Heart right ventricle (tissue), 16 donors: Measurements from ENCODE around the gene VWA5B2. TPM values are rescaled to one million over a fixed set of nuclear protein-coding genes. Genes with fewer than 3 reads are reported as not detected.
A peak's percentile ranks its signal among the peaks of the same experiment; 100 is the strongest.

Experiments used
- ATAC-seq, 8 donors: fragments of 200-7000 bp; cut with Tn5 transposase; one replicate each; pipeline ENCODE4 v1.9.1; 2020; ENCODE audit warnings: mild to moderate bottlenecking in 8 of 8, moderate library complexity in 8 of 8, moderate number of reproducible peaks in 1 of 8
- DNase-seq, 2 donors: peaks; one replicate each; pipeline ENCODE4 v3.0.0-alpha.2; 2020
- H3K27ac ChIP-seq, 10 donors: fragments of 200-600 bp; sonication (generic) in 2 of 10; one replicate each; pipeline versions ENCODE4 v1.5.0 to v1.8.0; 2020 to 2022; ENCODE audit warnings: mild to moderate bottlenecking in 3 of 10
- H3K27me3 ChIP-seq, 7 donors: fragments of 200-600 bp; one replicate each; pipeline ENCODE4 v1.8.0; 2021 to 2022; ENCODE audit warnings: mild to moderate bottlenecking in 2 of 7
- H3K36me3 ChIP-seq, 9 donors: fragments of 200-600 bp; sonication (generic) in 1 of 9; one replicate each; pipeline versions ENCODE4 v1.5.0 to v1.8.0; 2020 to 2022; ENCODE audit warnings: mild to moderate bottlenecking in 2 of 9
- H3K4me1 ChIP-seq, 9 donors: fragments of 200-600 bp; sonication (generic) in 1 of 9; one replicate each; pipeline versions ENCODE4 v1.5.0 to v1.8.0; 2020 to 2022; ENCODE audit warnings: mild to moderate bottlenecking in 4 of 9
- H3K4me3 ChIP-seq, 10 donors: fragments of 200-600 bp; sonication (generic) in 2 of 10; one replicate each; pipeline versions ENCODE4 v1.5.0 to v1.8.0; 2020 to 2022; ENCODE audit warnings: mild to moderate bottlenecking in 7 of 10, moderate library complexity in 2 of 10
- H3K9me3 ChIP-seq, 11 donors: fragments of 200-600 bp in 10 of 11; sonication (generic) in 2 of 11; one replicate each; pipeline versions ENCODE4 v1.5.0 to v1.8.0; 2013 to 2022; ENCODE audit warnings: mild to moderate bottlenecking in 2 of 11, control low read depth in 1 of 11, moderate library complexity in 1 of 11
- WGBS, 2 donors: extraction: QIAGEN DNeasy Blood & Tissue Kit; methylation state at CpG; one replicate each; pipeline ENCODE4 v1.1.7; 2013; ENCODE audit warnings: inconsistent platforms in 1 of 2; 5-methylcytosine and 5-hydroxymethylcytosine counted together
- intact Hi-C, 10 donors: fragments of 100-400 bp; cut with DNase I; formaldehyde crosslinking; loops; one replicate each; pipeline versions ENCODE4 v1.11.1 to v1.14.2; 2022
- polyA plus RNA-seq, 2 donors: library from polyadenylated mRNA; stranded (reverse); fragments of 200-250 nt; gene quantifications; one replicate each; pipeline ENCODE4 v1.2.3, GENCODE V29; 2013
- total RNA-seq, 10 donors: library from RNA; stranded (reverse); fragmentation: NEBNext Ultra II Directional in 3 of 10; extraction: Animal tissue kit (Norgen Biotek cat#: 25700) in 3 of 10; gene quantifications; one replicate each; pipeline versions ENCODE4 v1.2.1 to v1.2.4, GENCODE V29; 2021 to 2023
- TF ChIP-seq, protein P1 (sequence below), 9 donors: fragments of 200-600 bp; sonication (generic) in 2 of 9; IDR thresholded peaks; one replicate each; pipeline versions ENCODE4 v1.5.0 to v1.8.0; 2021 to 2022; ENCODE audit warnings: antibody characterized with exemption in 9 of 9, mild to moderate bottlenecking in 5 of 9, moderate library complexity in 1 of 9
- donor health status: Arrhythmogenic right ventricular cardiomyopathy.
- donor health status: ischemic (EF 13 %, LVEDD 7.1; RV severe dilation, severe dysfunction).
- donor health status: healthy with polysubstance abuse.
- donor health status: DM: no; HTN: yes; CAD: no.
- donor health status: DM: no; HTN: no; CAD: no.
- donor health status: ischemic (EF 25% LVEDD 6.9; RV normal size, moderate dysfunction).
- donor health status: ischemic (EF 25% LVEDD 5.7; RV mildly dilated, moderate dysfunction).
- donor health status: healthy.
- donor health status: DM: yes; HTN: yes; CAD: no.
- donor health status: Ischemic cardiomyopathy.
- donor health status: ischemic (EF 35%, LVEDD 5.7; RV mildly dilated, moderate dysfunction).
- donor health status: nonischemic (EF 11% LVEDD 7.7; RV severe dilation, severe dysfunction).
- donor health status: DM: yes; HTN: yes; CAD: no.
- donor health status: PGD.
- donor health status: ischemic (EF 29% LVEDD 5.4; RV normal size, mild dysfunction).
- donor health status: nonischemic (EF 23%, LVEDD 6.1; RV moderate dilation, normal function).

The VWA5B2 gene
- total and polyA plus RNA-seq, 12 donors = 0.03 to 0.09 TPM; not detected in 10

DNA sequence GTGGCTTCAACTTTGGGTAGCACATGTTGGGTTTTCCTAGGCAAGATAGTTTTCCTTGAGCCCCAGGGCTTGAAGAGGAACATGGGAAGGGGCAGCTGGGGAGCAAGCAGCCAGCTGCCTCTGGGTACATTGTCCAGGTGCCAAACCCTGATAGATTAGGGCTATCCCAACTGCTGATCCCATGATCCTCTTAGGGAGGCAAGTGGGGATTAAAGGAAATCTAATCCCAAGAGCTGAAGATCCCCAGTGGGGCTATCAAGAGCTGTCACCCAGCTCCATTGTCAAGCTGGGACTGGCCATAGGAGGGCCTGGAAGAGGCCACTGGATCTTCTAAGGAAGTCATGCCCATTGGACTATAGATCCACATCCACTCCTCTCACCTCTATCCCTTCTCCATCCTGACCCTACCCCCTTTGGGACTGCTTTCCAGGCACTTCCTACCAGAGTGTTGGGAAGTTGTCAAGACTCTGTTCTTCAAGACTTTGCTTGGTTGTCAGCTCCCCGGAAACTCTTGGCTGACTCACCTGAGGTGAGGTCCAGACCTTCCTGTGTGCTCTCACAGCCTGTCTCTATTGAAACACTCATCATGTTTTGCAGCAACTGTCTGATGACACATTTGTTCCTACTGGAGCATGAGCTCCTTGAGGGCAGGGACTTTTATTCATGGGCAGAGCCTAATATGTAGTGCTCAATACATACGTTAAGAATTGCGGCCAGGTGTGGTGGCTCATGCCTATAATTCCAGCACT lies 26.1 kb downstream of the VWA5B2 start:
- WGBS, 2 donors = 91 to 93% methylated on average over 3 of the region's 3 CpGs
- no peaks in the 10 kb centered on the region for H3K36me3 ChIP-seq
- no peak overlapping the region for H3K4me3 ChIP-seq
- intact Hi-C loops = no loop called here
- DNase-seq (no peak), ATAC-seq (no peak)
- peaks cover 0 to 11% (median 7%) of the 10 kb centered on the region in 9 donors for H3K4me1 ChIP-seq
- no peaks in the 10 kb centered on the region for H3K9me3 ChIP-seq
- no peak overlapping the region for H3K27ac ChIP-seq
- TF ChIP-seq, protein P1, sequence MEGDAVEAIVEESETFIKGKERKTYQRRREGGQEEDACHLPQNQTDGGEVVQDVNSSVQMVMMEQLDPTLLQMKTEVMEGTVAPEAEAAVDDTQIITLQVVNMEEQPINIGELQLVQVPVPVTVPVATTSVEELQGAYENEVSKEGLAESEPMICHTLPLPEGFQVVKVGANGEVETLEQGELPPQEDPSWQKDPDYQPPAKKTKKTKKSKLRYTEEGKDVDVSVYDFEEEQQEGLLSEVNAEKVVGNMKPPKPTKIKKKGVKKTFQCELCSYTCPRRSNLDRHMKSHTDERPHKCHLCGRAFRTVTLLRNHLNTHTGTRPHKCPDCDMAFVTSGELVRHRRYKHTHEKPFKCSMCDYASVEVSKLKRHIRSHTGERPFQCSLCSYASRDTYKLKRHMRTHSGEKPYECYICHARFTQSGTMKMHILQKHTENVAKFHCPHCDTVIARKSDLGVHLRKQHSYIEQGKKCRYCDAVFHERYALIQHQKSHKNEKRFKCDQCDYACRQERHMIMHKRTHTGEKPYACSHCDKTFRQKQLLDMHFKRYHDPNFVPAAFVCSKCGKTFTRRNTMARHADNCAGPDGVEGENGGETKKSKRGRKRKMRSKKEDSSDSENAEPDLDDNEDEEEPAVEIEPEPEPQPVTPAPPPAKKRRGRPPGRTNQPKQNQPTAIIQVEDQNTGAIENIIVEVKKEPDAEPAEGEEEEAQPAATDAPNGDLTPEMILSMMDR (IDR thresholded peaks at IDR 0.05) = no peak
- H3K27me3 ChIP-seq = peaks cover 0 to 21% (median 18%) of the 10 kb centered on the region in 7 donors

DNA sequence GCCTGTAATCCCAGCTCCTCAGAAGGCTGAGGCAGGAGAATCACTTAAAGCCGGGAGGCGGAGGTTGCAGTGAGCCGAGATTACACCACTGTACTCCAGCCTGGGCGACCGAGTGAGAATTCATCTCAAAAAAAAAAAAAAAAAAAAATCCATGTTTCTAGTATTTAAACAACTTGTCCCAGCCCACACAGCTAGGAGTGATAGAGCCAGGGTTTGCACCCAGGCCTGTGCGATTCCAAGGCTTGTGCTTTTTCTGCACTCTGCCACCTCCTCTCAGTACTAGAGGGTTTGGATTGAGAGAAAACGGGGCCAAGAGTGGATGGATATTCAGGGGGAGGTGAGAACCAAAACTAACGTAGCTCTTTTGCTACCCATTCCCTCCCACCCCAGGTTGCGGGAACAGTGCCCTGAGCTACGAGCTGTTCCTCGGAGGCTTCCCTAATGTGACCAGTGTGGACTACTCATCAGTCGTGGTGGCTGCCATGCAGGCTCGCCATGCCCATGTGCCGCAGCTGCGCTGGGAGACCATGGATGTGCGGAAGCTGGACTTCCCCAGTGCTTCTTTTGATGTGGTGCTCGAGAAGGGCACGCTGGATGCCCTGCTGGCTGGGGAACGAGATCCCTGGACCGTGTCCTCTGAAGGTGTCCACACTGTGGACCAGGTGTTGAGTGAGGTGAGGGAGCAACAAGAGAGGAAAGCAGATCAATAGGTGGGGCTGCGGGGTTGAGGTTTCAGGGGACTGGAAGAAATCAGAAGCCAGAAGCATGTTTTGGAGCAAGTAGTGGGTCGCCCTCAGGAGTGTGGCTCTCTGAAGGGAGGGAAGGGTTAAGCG lies 27.9 kb downstream of the VWA5B2 start:
- H3K9me3 ChIP-seq = no peaks in the 10 kb centered on the region
- no peaks in the 10 kb centered on the region for H3K36me3 ChIP-seq
- intact Hi-C loops = no loop called here
- DNase-seq = no peak
- no peak overlapping the region for H3K4me3 ChIP-seq
- no peak for ATAC-seq
- TF ChIP-seq, protein P1 (IDR thresholded peaks at IDR 0.05) = no peak
- peaks cover 6 to 38% (median 33%) of the 10 kb centered on the region in 7 donors for H3K27me3 ChIP-seq
- no peak overlapping the region for H3K27ac ChIP-seq
- peaks cover 7 to 25% (median 20%) of the 10 kb centered on the region in 9 donors for H3K4me1 ChIP-seq
- 87 to 93% methylated on average over 23 of the region's 23 CpGs for WGBS, 2 donors

DNA sequence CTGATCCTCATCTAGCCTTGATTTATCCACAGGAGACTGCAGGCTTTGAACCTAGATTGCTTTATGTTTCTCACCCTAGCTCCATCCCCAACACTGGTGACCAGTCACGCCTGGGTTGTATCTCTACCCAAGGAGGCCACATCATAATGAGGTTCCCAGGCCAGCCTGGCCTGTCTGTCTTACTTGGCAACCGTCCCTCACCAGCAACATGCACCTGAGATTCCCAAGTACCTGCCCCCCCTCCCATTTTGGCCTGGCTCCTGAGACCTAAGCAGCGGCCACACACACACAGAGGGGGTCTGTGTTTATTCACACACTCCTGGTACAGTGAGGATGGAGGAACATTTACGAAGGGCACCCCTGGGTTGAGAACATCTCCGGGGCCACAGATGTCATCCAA lies 29.5 kb downstream of the VWA5B2 start:
- intact Hi-C loops = no loop called here
- Histone ChIP-seq H3K27ac (no peak overlapping the region), H3K4me1 (peaks cover 12 to 33% (median 26%) of the 10 kb centered on the region in 9 donors), H3K9me3 (no peaks in the 10 kb centered on the region), H3K4me3 (no peak overlapping the region), H3K36me3 (no peaks in the 10 kb centered on the region), H3K27me3 (peaks cover 13 to 54% (median 49%) of the 10 kb centered on the region in 7 donors)
- no peak for ATAC-seq
- no peak for DNase-seq
- TF ChIP-seq, protein P1 (IDR thresholded peaks at IDR 0.05) = no peak
- WGBS, 2 donors = 85 to 88% methylated on average over 5 of the region's 5 CpGs

DNA sequence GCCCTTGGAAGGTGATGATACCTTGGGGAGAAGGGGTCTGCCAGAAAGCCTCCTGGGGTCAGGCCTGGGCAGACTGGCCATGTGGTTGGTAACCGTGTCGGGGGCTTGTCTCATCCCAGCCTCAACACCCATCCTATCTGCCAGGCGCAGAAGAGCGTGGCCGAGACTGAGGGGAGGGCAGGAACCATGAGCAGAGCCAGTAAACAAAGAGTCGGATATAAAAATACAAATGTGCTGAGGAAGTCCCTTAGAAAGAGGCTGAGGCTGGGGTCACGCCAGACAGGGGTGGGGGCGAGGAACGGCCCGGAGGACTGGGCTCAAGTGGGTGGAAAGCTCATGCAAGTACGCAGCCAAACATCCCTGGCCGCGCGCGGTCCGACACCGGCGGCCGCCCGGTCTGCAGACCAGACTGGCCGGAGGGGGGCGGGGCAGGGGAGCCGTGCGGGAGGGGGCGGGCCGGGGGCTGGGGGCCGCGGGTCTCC lies 30.1 kb downstream of the VWA5B2 start:
- DNase-seq (no peak), ATAC-seq (peak in 1 of 8 donors; percentile 18)
- Histone ChIP-seq H3K36me3 (no peaks in the 10 kb centered on the region), H3K27ac (no peak overlapping the region), H3K9me3 (no peaks in the 10 kb centered on the region), H3K4me1 (peaks cover 12 to 33% (median 26%) of the 10 kb centered on the region in 9 donors), H3K27me3 (peaks cover 13 to 59% (median 54%) of the 10 kb centered on the region in 7 donors), H3K4me3 (peak overlapping the region in 2 of 10 donors; percentile 8 to 26)
- TF ChIP-seq, protein P1 (IDR thresholded peaks at IDR 0.05) = no peak
- intact Hi-C loops = no loop called here
- 11 to 15% methylated on average over 20 to 28 of the region's 28 CpGs for WGBS, 2 donors
